ENCODE results near the gene CRLF3.
"Not testable (repeated sequence)": the region's sequence is repeated elsewhere in the genome, so short reads cannot be mapped to it uniquely, and the experiment has no call there.

The CRLF3 gene, protein sequence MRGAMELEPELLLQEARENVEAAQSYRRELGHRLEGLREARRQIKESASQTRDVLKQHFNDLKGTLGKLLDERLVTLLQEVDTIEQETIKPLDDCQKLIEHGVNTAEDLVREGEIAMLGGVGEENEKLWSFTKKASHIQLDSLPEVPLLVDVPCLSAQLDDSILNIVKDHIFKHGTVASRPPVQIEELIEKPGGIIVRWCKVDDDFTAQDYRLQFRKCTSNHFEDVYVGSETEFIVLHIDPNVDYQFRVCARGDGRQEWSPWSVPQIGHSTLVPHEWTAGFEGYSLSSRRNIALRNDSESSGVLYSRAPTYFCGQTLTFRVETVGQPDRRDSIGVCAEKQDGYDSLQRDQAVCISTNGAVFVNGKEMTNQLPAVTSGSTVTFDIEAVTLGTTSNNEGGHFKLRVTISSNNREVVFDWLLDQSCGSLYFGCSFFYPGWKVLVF

DNA sequence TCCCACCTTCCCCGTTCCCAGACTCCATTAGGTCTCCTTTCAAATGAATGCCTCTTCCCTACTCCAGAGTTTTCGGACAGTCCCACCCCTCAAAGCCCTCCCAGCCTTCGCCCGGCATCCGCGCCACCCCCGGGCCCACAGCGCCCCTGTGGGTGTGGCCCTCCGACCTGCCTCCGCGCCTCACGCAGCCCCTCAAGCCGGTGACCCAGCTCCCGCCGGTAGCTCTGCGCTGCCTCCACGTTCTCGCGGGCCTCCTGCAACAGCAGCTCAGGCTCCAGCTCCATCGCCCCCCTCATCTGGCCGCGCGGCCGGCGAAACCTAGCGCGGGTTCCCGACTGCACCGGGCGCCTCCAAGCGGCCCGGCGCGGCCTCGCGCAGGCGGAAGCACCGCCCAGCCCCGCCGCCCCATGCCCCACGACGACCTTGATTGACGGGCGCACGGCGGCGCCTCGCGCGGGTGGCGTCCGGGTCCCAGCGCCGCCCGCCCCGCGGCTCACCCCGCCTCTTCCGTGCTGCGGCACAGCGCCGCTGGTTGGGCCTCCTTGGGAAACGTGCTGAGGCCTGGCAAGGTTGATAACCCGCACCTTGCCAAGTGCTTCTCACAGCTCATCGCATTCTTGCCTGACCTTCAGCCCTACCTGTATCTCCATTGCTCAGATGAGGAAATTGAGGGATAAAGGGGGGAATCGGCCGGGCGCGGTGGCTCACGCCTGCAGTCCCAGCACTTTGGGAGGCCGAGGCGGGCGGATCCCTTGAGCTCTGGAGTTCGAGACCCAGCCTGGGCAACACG lies at the start of gene CRLF3:
CRLF3 (minus strand) TSS at position 337 of the 790 bp plus-strand sequence; CDS start at position 296, 41 bp downstream.
- DNase-seq: peak; percentile 96

DNA sequence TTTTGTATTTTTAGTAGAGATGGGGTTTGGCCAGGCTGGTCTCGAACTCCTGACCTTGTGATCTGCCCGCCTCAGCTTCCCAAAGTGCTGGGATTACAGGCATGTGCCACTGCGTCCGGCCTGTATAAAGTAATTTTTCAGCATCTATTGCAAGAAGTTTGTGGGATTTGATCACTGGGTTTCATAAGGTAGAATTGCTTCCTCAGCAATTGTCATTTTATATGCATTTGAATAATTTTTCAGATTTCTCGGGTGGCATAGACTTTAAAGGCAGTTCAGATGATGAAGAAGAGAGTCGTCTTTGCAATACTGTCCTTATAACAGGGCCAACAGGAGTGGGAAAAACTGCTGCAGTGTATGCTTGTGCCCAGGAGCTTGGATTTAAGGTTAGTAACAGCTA lies 44.5 kb upstream of the CRLF3 start:
- DNase-seq: no peak

DNA sequence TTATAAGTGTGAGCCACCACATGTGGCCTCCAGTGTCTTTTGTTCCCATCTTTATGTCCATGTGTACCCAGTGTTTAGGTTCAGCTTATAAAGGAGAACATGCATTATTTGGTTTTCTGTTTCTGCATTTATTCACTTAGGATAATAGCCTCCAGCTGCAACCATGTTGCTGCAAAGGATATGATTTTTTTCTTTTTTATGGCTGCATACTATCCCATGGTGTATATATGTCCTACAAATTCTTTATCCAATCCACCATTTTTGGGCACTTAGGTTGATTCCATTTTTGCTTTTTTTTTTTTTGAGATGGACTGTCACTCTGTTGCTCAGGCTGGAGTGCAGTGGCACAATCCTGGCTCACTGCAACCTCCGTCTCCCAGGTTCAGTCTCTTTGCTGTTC lies 40.1 kb upstream of the CRLF3 start:
- no peak for DNase-seq

DNA sequence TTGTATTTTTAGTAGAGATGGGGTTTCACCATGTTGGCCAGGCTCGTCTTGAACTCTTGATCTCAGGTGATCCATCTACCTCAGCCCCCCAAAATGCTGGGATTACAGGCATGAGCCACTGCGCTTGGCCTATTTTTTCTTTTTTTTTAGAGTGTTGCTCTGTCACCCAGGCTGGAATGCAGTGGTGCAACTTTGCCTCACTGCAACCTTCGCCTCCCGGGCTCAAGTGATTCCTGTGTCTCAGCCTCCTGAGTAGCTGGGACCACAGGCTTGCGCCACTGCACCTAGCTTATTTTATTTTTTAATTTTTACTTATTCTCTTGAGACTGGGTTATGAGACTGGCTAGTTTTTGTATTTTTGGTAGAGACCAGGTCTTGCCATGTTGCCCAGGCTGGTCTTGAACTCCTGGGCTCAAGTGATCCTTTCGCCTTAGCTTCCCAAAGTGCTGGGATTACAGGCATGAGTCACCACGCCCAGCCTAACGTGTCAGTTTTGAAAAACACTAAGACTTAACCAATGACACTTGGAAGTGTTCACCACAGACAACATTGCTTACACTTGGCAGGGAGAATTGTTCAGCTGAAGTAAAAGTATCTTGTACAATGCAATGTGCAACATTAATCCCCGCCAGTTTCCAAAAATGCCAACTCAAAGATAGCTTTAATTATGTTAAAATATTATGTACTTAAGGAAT lies 34.2 kb upstream of the CRLF3 start:
- DNase-seq: no peak

DNA sequence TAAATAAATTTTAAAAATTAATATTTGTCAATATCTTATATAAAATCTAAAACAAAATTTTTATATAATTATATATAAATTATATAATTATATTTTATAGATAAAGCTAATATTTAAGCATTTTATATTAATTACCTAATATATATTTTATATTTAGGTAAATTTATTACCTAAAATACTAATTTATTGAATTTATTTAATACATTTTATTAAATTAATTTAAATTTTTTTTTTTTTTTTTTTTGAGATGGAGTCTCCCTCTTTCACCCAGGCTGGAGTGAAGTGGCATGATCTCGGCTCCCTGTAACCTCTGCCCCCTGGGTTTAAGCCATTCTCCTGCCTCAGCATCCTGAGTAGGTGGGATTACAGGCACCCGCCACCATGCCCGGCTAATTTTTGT lies 29.7 kb upstream of the CRLF3 start:
- no peak for DNase-seq

DNA sequence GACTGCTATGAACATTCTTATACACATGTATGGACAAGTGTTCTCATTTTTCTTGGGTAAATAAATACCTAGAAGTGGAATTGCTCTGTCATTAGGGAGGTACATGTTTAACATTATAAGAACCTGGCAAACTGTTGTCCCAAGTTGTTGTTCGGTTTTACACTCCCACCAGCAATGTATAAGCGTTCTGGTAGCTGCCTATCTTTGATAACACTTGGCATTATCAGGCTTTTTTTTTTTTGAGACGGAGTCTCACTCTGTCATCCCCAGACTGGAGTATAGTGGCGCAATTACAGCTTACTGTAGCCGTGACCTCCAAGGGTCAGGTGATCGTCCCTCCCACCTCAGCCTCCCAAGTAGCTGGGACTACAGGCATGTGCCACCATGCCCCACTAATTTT lies 23.5 kb upstream of the CRLF3 start:
- DNase-seq: no peak

DNA sequence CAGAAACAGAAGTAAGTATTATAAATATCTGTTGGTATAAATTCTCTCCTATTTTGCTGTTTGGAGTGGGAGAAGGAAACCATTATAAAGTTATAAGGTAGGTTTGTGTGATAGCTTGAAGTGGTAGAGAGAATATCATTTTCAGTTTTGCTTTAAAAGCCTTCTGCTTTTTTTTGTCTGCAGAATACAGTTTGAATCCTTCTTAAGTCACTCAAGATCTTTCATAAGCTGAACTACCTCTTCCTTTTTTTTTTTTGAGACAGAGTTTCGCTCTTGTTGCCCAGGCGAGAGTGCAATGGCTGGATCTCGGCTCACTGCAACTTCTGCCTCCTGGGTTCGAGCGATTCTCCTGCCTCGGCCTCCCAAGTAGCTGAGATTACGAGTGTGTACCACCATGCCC lies 16.3 kb upstream of the CRLF3 start:
- no peak for DNase-seq

DNA sequence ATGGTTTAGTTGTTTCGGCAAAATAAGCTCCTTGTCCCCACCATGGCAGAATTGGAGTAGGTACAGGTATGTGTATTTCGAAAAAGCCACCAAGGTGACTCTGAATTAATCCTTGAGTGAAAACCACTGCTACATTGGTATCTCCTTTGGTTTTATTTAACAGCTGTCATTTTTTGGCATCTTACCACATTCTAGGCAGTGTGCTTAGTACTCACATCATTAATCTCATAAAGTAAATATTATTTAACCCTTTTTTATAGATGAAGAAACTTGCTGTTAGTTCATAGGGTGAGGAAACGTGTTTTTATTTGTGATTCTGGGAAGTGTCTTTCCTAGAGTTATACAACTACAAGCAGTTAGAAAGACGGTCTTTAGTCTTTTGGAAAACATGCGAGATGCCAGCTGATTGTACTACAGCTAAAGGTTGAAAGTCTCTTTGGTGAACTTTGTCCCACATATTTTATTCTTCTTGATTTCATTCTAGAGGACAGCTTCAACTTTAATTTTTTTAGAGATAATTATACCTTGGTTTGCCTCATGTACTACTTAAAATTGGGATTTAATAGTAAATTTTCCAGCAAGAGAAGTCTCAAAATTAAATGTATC lies 13.8 kb upstream of the CRLF3 start:
- DNase-seq: no peak

DNA sequence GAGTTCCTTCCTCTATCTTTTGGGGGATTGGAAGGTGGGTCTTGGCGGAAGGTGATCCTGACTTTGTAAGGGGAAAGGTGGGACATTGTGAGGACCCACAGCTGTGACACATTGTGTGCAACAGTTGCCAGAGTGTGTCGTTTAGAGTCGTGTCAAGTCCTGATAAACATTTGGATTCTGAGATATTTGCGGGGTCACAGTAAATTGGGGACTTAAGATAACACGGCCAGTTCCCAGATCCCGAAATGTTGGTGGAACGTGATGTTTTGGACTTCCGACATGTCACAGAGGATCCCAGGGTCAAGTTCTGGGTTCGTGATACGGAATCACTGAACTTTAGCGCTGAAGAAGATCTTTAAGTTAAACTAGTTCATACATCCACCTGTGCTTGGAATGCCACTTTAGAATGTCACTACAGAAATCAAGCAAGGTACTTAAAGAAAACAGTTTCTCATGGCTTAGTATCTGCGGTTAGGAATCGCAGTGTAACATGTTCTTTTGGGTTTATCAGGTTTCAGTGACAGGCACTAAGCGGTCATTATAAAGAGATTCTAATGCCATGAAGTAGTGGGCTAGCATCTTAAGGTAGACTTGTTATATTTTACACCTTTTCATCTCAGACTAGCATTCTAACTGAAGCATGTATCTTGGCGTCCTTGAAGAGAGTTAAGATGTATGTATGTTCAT lies 8.1 kb upstream of the CRLF3 start:
- DNase-seq: peak; percentile 28

DNA sequence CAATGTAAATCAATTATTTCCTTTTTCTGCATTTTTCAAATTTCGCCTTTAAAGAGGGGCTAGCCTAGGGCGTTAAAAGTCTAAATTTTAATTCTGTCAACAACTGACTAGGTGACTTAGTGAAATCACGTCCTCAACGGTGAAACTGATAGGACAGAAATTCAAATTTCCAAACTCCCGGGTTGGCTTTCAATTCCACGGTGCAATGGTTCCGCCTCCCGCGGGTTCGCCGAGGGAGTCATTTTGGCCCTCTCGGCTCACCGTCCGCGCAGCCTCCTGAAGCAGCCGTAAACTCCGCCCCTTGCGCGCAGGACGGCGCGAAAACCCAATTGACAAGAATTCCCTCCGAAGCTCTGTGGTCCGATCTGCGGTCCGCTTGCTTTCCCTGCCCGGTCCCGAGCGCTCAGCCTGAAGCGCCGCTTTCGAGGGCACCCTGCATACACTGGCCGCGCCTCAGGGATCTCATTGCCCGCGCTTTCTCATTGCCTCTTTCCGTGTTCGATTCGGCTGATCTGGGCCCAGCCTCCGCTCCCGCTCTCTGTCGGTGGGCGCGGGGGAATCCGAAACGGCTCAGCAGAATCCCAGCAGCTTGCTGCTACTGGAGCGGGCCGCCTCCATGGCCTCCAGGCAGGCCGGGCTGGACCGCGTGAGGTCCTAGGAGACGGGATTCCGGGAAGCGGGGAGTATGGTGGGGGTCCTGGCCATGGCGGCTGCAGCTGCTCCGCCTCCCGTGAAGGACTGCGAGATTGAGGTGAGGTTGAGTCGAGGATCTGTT lies 7.4 kb upstream of the CRLF3 start, which contains the start of gene ATAD5:
ATAD5 (plus strand) TSS at position 304 of the 775 bp plus-strand sequence; CDS start at position 686, 382 bp downstream.
- peak; percentile 93 for DNase-seq

DNA sequence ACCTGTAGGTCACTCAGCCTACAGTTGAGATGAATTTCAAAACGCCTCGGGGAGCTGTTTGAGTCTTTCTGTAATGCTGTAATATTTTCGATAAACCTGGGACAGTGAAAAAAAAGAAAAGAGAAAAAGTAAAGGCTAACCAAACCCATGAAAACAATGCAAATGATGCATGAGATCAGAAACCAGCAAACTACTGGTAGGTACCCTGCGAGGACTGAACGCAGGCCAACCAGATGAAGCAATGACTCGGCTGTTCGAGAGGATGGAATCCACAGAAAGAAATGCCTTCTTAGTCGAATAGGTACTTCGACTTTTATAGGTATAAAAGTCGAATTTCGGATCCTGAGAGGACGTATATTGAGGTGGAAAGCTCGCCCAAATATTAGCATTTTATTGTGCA lies 6.8 kb upstream of the CRLF3 start:
- peak; percentile 52 for DNase-seq

DNA sequence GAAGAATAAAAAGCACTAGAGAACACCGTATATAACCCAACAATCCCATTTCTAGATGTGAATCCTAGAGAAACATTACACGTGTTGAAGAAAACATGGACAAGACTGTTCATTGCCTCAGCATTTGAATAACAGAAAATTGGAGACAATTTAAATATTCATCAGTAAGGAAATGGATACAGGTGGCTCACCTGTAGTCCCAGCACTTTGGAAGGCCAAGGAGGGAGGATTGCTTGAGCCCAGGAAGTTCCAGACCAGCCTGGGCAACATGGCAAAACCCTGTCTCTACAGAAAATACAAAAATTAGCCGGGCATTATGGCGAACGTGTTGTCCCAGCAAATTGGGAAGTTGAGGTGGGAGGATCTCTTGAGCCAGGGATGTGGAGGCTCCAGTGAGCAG lies 4.5 kb upstream of the CRLF3 start:
- DNase-seq: no peak

DNA sequence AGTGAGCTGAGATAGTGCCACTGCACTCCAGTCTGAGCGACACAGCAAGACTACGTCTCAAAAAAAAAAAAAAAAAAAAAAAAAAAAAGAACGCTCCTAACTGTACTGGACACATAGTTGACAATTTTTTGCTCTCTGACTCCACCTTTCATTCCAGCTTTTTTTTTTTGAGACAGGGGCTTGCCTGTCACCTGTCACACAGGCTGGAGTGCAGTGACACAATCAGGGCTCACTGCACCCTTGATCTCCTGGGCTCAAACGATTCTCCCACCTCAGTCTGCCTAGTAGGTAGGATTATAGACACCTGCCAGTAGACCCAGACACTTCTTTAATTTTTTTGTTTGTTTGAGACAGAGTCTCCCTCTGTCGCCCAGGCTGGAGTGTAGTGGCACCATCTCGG lies 2.6 kb upstream of the CRLF3 start:
- DNase-seq: peak; percentile 2

DNA sequence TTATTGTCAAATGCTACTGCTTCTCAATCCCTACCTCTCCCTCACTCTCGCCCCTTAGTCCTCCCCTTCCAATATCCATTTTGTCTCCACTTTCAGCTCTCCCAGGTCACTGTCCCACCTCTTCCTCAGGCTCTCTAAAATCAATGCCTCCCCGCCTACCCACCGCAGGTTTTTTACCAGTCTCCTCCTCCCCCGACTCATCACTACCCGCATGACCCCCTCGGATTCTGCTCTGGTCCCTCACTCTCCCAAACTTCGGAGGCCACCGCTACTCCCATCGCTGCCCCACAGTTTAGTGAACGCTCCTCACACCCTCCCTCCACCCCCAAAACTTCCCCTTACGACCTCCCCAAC lies 513 bp downstream of the CRLF3 start:
- peak; percentile 38 for DNase-seq

DNA sequence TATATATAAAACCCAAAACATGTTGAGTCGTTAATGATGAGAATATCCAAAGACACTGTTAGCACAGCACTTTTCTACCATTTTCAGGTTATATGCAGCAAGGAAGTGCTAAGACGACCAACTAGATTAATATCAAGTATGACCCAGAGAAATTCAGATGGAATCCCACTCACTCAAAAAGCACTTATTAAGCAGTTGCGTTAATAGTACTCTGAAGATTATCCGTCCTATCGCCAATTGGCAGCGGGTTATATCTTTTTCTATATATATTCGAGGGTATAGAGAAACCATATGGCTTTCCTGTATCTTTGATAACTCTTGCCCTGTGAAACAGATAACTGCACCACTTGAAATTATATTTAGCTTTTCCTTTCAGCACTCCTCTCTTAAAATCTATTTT lies 1.1 kb downstream of the CRLF3 start:
- no peak for DNase-seq

DNA sequence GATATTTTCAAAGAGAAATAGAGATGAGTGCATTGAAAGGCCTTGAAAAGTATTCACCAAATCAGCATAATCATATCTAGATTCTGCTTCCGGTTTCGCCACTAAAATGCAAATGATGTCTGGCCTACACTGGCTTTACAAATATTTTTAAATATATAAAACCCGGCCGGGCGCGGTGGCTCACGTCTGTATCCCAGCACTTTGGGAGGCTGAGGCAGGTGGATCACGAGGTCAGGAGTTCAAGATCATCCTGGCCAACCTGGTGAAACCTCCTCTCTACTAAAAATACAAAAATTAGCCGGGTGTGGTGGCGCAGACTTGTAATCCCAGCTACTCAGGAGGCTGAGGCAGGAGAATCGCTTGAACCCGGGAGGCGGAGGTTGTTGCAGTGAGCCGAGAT lies 1.6 kb downstream of the CRLF3 start:
- DNase-seq: not testable (repeated sequence)

DNA sequence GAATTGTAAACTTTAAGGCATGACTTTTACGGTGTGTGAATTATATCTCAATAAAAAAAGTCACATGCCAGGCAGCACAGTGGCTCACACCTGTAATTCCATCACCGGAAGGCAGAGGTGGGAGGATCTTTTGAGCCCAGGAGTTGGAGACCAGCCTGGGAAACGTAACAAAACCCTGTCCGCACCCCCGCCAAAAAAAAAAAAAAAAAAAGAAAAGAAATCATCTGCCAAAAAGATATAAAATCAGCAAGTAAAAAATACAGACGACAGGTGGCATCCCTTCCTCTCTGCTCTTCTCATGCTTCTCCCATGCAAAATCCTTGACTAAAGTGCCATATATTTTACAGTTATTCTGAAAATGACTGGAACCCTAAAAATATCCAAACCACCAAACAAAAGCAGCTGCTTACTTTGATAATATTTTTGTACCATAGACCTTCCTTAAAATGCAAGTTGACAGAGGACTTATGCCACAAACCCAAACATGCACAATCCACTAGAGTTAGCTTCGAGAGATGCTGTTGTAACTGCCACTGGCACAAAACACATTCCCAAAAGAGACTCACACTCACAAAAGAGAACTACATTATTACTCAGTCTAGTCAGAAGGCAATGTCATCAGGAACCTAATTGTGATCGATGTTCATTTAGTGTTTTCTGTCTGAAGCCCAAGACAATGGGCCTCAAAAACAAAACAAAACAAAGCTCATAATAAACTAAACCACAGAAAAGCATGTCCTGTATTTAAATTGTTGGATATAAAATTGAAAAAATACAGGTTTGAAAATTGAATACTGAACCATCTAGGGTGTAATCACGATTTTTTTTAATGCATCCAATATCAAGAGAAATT lies 2.4 kb downstream of the CRLF3 start:
- no peak for DNase-seq

DNA sequence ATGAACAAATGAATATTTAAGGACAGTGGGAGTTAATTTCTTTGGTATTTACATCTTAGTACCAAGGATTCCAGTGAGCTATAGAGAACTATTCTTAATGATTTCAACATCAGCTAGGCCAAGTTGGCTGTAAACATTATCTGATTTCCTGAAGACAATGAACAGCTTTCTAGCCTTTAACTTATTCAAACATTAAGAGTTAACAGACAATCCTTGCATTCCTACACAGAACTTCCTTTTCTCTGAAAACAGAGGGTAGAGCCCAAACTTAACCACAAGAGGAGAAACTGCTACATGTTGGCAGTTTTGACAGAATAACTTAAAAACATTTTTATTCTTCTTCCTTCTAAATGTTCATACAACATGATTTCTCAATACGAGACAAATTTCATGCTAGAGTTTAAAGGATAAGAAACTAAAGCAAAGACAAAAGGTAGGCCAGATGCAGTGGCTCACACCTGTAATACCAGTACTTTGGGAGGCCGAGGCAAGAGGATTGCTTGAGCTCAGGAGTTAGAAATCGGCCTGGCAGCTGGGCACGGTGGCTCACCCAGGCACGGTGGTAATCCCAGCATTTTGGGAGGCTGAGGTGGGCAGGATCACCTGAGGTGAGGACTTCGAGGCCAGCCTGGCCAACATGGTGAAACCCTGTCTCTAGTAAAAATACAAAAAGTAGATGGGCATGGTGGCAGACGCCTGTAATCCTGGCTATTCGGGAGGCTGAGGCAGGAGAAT lies 4.4 kb downstream of the CRLF3 start:
- DNase-seq: no peak

DNA sequence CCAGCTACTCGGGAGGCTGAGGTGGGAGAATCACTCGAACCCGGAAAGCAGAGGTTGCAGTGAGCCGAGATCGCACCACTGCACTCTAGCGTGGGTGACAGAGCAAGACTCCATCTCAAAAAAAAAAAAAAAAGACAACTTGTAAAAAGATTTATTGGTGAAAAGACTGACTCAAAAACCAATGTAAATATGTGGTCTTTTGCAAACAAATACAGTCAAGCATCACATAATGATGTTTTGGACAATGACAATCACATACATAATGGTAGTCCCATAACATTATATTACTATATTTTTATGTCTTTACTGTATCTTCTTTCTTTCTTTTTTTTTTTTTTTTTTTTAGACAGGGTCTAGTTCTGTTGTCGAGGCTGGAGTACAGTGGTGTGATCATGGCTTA lies 8.3 kb downstream of the CRLF3 start:
- no peak for DNase-seq

DNA sequence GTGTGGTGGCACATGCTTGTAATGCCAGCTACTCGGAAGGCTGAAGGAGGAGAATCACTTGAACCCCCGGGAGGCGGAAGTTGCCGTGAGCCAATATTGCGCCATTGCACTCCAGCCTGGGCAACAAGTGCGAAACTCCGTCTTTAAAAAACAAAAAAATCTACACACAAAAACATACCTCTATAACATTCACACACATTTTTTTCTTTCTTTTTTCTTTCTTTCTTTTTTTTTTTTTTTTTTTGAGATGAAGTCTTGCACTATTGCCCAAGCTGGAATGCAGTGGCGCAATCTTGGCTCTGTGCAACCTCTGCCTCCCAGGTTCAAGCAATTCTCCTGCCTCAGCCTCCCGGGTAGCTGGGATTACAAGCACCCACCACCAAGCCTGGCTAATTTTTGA lies 9.6 kb downstream of the CRLF3 start:
- not testable (repeated sequence) for DNase-seq

Data from DMS53 (cell line).